ENCODE measurements around the gene CLIC5. TPM values are rescaled to one million over a fixed set of nuclear protein-coding genes. Genes with fewer than 3 reads are reported as not detected.

Gene CLIC5
- total and polyA plus RNA-seq, 9 donors, result 8.5 to 15.4 (median 14.2) TPM

DNA sequence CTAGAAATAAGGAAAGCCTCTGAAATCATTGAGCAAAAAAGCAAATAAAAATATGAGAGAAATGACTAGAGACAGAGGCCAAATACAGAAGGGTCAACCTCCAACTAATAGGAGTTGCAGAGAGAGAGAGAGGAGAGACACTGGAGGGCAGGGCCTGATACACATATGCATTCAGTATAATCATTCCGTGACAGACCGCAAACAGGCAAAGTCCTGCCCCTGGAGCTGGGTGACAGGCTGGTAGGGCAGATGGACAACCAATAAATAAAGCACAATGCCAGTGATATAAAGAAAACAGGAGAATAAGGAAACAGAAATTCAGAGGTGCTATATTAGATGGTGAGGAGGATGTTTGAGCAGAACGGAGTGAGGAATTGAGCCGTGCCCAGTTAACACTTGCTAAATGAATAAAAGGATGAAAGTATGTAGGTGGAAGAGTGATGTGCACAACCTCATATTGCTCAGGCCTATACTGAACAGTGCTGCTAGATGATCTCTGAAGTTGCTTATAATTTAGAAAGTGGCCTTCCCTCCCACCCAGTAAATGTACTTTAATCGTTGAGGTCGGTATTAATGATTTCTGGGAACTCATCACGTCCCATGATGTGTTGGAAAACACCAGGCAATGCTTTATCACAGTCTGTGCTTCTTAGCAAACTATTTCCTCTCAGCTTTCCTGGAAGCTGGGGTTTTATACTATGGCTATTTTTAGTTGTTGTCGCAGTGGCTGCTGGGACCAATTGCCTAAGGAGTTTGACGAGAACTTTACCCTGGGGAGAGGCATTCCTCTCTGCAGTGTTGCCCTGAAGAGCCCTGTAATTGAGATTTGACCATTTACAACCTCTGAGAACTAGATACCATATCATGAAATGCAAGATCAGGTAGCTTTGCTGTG is 37.6 kb upstream of the CLIC5 start:
- peak; percentile 46 for DNase-seq
- Histone ChIP-seq H3K9me3 (replicated peaks; ENCODE audit: control insufficient read depth, low read depth, low read length) (peaks cover 2% of the 10 kb centered on the region), H3K27ac (ENCODE audit: low read length) (peak overlapping the region; percentile 74), H3K27me3 (ENCODE audit: control insufficient read depth, insufficient read depth, low read length) (no peaks in the 10 kb centered on the region), H3K4me3 (ENCODE audit: low read length) (no peak overlapping the region), H3K36me3 (ENCODE audit: control insufficient read depth, insufficient read depth, low read length) (no peaks in the 10 kb centered on the region), H3K4me1 (ENCODE audit: control insufficient read depth, insufficient read depth, low read length) (peaks cover 5% of the 10 kb centered on the region)
- 87% methylated on average over 2 of the region's 9 CpGs for WGBS (ENCODE audit: insufficient coverage)

DNA sequence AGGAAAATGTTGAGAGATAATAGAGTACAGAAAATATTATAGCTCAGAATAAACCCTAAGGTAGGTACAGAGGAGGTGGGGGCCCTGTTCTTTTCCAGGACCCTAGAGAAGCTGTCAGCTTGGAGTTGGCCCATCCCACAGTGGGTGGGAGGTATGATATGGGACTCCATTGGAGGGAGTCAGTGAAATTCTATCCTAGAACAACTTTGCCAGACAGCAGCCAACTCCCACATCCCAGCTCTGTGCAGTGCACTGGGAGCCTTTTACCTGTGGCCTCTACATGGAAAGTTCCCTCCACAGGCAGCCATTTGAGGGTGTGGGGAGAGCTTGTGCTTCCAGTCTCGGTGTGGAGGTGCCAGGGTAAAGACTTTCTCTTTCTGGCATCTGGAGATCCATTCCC is 36.8 kb upstream of the CLIC5 start:
- WGBS (ENCODE audit: insufficient coverage), result no CpG with 5 or more reads among the region's 1 CpG
- DNase-seq, result no peak

DNA sequence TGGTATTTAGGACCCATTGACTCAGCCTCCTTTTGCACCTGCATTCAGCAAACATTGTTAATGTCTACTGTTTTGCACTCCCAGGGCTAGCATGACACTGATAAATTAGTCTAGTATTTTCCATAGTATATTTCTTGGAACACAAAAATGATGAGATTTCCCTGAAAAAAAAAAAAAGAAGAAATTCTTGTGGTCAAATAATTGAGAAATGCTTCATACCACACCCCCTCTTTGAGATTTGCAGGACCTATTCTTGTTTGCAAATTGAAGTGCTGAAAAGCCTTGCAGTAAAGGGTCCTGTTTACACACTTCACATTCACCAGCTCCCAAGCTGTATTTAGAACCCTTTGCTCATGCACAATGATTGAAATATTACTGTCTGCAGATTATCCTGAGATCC is 36.3 kb upstream of the CLIC5 start:
- Histone ChIP-seq H3K27me3 (ENCODE audit: control insufficient read depth, insufficient read depth, low read length) (no peaks in the 10 kb centered on the region), H3K36me3 (ENCODE audit: control insufficient read depth, insufficient read depth, low read length) (no peaks in the 10 kb centered on the region), H3K9me3 (replicated peaks; ENCODE audit: control insufficient read depth, low read depth, low read length) (no peaks in the 10 kb centered on the region), H3K4me3 (ENCODE audit: low read length) (no peak overlapping the region), H3K4me1 (ENCODE audit: control insufficient read depth, insufficient read depth, low read length) (peaks cover 5% of the 10 kb centered on the region), H3K27ac (ENCODE audit: low read length) (no peak overlapping the region)
- no peak for DNase-seq

More for the DNA sequence above, 36.8 kb upstream of the CLIC5 start:
- no peak overlapping the region for H3K4me3 ChIP-seq (ENCODE audit: low read length)
- H3K4me1 ChIP-seq (ENCODE audit: control insufficient read depth, insufficient read depth, low read length), result peaks cover 5% of the 10 kb centered on the region
- no peaks in the 10 kb centered on the region for H3K36me3 ChIP-seq (ENCODE audit: control insufficient read depth, insufficient read depth, low read length)
- H3K9me3 ChIP-seq (replicated peaks; ENCODE audit: control insufficient read depth, low read depth, low read length), result peaks cover 2% of the 10 kb centered on the region
- H3K27ac ChIP-seq (ENCODE audit: low read length), result peak overlapping the region; percentile 74
- no peaks in the 10 kb centered on the region for H3K27me3 ChIP-seq (ENCODE audit: control insufficient read depth, insufficient read depth, low read length)

DNA sequence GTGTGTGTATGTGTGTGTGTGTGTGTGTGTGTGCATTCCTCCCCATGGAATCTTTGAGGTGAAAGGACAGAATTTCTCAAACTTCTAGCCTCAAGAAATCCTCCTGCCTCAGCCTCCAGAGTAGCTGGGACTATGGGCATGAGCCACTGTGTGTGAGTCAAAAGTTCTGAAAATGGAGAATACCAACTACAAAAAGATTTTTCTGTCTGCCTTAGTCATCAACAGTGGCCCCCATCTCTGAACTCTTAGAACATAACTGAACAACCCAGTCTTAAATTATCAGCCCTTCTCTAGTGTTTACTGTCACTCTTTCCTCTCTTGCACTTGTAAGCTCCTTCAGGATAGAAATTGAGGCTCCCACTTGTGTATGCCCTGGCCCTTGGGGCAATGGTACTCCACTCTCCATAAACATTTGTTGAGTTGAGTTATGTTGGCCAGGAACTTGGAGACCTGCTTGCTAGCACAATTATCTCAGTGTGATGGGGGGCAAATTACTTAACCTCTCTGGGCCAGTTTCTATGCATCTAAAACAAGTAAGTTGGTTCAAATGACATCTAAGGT is 35.3 kb upstream of the CLIC5 start:
- peaks cover 5% of the 10 kb centered on the region for H3K4me1 ChIP-seq (ENCODE audit: control insufficient read depth, insufficient read depth, low read length)
- H3K9me3 ChIP-seq (replicated peaks; ENCODE audit: control insufficient read depth, low read depth, low read length), result no peaks in the 10 kb centered on the region
- no peak for DNase-seq
- H3K36me3 ChIP-seq (ENCODE audit: control insufficient read depth, insufficient read depth, low read length), result no peaks in the 10 kb centered on the region
- H3K27ac ChIP-seq (ENCODE audit: low read length), result no peak overlapping the region
- no peaks in the 10 kb centered on the region for H3K27me3 ChIP-seq (ENCODE audit: control insufficient read depth, insufficient read depth, low read length)
- H3K4me3 ChIP-seq (ENCODE audit: low read length), result no peak overlapping the region

DNA sequence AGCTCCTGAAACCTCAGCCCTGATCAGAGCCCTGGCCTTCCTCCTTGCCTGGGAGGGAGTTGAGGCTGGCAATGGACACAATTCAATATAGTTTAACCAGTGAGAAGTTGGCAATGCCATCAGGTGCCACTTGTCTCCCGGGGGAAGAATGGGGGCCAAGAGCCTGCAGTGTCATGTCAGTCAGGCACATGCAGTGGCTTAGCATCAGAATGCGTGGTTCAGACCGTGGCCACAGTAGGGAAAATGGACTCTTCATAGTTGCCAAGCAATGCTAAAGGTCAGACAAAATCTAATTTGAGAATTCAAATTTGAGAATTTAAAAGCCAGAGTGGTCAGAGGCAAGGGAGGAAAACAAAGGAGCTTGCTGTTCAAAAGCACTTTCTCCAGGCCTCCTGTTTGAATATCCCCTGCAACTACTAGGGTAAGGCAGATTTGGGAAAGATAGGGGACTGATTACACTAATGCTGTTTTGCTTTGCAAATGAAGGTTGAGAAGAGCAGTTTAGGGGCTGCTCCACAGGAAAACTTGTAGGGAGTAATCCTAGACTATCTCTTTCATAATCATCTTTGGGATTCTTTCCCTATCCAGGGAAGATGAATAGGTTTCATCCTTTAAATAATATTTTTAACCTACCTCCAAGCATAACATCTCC is 33.1 kb upstream of the CLIC5 start:
- DNase-seq, result no peak
- no peak overlapping the region for H3K27ac ChIP-seq (ENCODE audit: low read length)

DNA sequence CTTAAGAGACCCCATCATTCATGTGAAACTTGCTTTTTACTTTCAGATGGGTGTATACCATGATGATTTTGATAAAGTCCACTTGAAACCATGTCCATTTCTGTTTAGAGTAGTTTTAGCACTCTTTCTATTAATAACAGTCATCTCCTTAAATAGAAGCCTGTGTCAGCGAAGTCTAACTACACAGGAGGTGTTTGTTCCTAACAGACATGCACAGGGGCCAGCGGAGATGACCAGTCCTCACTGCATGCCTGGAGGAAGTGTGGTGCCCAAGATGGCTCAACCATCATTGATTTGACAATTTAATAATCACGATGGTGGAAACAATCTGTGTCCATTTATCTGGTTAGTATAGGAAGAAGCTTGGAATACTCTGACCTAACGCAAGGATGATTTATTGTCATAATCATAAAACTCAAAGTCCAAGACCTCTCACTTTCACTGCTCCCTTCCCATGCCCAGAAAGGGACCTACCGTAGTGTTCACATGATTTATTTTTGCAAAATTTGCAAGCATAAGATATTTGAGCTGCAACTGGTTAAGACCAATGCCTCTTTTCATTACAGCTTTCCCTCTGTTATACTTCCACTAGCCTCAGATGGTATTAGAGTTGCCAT is 31.0 kb upstream of the CLIC5 start:
- Histone ChIP-seq H3K9me3 (replicated peaks; ENCODE audit: control insufficient read depth, low read depth, low read length) (no peaks in the 10 kb centered on the region), H3K4me1 (ENCODE audit: control insufficient read depth, insufficient read depth, low read length) (peaks cover 2% of the 10 kb centered on the region), H3K27me3 (ENCODE audit: control insufficient read depth, insufficient read depth, low read length) (no peaks in the 10 kb centered on the region), H3K4me3 (ENCODE audit: low read length) (no peak overlapping the region), H3K36me3 (ENCODE audit: control insufficient read depth, insufficient read depth, low read length) (no peaks in the 10 kb centered on the region), H3K27ac (ENCODE audit: low read length) (no peak overlapping the region)
- DNase-seq, result no peak
- 100% methylated on average over 1 of the region's 5 CpGs for WGBS (ENCODE audit: insufficient coverage)

More for the DNA sequence above, 33.1 kb upstream of the CLIC5 start:
- Histone ChIP-seq H3K36me3 (ENCODE audit: control insufficient read depth, insufficient read depth, low read length) (no peaks in the 10 kb centered on the region), H3K4me3 (ENCODE audit: low read length) (no peak overlapping the region), H3K9me3 (replicated peaks; ENCODE audit: control insufficient read depth, low read depth, low read length) (no peaks in the 10 kb centered on the region), H3K27me3 (ENCODE audit: control insufficient read depth, insufficient read depth, low read length) (no peaks in the 10 kb centered on the region), H3K4me1 (ENCODE audit: control insufficient read depth, insufficient read depth, low read length) (peaks cover 3% of the 10 kb centered on the region)
- WGBS (ENCODE audit: insufficient coverage), result 74% methylated on average over 3 of the region's 3 CpGs

DNA sequence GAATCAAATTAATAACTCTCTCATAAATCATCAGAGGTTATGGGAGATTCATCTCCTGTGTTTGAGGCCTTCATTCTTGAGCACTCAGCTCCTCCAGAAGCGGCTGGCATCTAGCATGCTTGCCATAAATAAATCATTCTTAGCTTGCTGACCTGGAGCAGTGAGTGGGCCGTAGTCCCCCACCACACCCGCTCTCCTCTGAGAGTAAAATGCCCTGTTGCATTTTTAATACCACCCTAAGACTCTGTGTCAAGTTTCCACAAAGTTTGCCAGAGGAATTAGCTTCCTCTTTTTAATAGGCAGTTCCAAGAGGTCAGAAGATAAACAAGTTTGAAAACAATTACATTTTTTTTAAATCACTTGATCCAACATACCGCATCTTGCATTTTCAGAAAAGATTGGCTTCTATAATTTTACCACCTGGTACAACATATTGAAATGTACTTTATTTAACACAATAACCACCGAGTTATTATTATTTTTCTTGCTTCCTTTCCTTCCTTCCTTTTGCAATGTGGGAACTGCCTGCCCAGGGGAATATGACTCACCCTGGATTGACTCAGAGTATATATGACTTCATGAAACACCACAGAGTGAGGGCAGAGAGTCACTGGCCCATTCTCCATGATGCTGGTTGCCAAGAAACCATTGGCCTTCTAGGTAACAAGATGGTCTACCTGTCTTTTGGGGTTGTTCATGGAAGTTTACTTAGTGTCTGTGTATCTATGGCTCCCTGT is 29.4 kb upstream of the CLIC5 start:
- peak overlapping the region; percentile 48 for H3K27ac ChIP-seq (ENCODE audit: low read length)
- no peak overlapping the region for H3K4me3 ChIP-seq (ENCODE audit: low read length)
- no peaks in the 10 kb centered on the region for H3K27me3 ChIP-seq (ENCODE audit: control insufficient read depth, insufficient read depth, low read length)
- H3K4me1 ChIP-seq (ENCODE audit: control insufficient read depth, insufficient read depth, low read length), result peaks cover 2% of the 10 kb centered on the region
- H3K36me3 ChIP-seq (ENCODE audit: control insufficient read depth, insufficient read depth, low read length), result no peaks in the 10 kb centered on the region
- 55% methylated on average over 2 of the region's 5 CpGs for WGBS (ENCODE audit: insufficient coverage)
- no peaks in the 10 kb centered on the region for H3K9me3 ChIP-seq (replicated peaks; ENCODE audit: control insufficient read depth, low read depth, low read length)
- DNase-seq, result peak; percentile 71

DNA sequence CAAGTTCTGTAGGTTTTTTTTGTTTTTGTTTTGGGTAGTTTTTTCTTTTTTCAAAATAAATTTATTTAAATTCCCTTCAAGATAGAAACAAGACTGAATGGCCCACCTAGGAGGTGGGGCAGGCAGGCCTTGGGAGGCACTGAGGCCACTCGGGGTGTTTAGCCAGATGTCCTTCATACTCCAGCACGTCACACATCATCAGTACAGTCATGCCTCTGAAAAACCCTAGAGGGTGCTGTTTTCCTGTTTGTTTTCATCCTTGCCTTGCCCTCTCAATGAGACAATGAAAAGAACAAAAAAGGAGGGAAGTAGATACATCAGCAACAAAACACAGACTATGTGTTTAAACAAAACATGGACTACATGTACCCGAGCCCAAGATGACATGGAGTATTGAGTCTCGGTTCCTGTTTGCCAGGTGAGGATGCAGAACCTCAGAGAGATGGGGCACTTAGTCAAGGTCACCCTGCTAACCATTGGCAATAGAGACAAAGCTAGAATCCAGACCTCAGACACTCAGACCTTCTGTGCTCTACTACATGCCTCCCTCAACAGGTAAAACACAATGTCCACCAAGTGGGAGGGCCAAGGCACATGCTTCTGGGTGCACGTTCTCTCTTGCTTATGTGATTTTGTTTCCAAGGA is 26.8 kb upstream of the CLIC5 start:
- Histone ChIP-seq H3K4me3 (ENCODE audit: low read length) (no peak overlapping the region), H3K9me3 (replicated peaks; ENCODE audit: control insufficient read depth, low read depth, low read length) (no peaks in the 10 kb centered on the region), H3K36me3 (ENCODE audit: control insufficient read depth, insufficient read depth, low read length) (no peaks in the 10 kb centered on the region), H3K27me3 (ENCODE audit: control insufficient read depth, insufficient read depth, low read length) (no peaks in the 10 kb centered on the region), H3K4me1 (ENCODE audit: control insufficient read depth, insufficient read depth, low read length) (peaks cover 2% of the 10 kb centered on the region), H3K27ac (ENCODE audit: low read length) (no peak overlapping the region)
- DNase-seq, result peak; percentile 12
- WGBS (ENCODE audit: insufficient coverage), result 80% methylated on average over 1 of the region's 5 CpGs

DNA sequence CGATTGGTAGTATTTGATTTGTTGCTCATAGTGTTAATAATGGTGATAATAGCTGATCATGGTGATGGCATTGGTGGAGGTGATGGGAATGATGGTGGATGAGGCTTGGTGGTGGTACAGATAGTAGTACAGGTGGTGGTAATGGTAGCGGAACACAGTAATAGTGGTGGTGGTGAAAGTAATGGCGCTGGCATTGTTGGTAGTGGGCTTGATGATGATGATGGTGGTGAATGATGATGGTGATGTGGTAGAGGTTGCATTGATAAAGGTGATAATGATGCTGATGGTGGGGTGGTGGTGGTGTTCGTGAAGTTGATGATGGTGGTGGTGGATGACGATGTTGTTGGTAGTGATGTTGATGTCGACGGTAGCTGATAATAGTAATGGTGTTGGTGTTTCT is 24.6 kb upstream of the CLIC5 start:
- Histone ChIP-seq H3K27ac (ENCODE audit: low read length) (peak overlapping the region; percentile 56), H3K9me3 (replicated peaks; ENCODE audit: control insufficient read depth, low read depth, low read length) (no peaks in the 10 kb centered on the region), H3K27me3 (ENCODE audit: control insufficient read depth, insufficient read depth, low read length) (no peaks in the 10 kb centered on the region), H3K36me3 (ENCODE audit: control insufficient read depth, insufficient read depth, low read length) (no peaks in the 10 kb centered on the region), H3K4me3 (ENCODE audit: low read length) (no peak overlapping the region), H3K4me1 (ENCODE audit: control insufficient read depth, insufficient read depth, low read length) (peaks cover 2% of the 10 kb centered on the region)
- 94% methylated on average over 7 of the region's 7 CpGs for WGBS (ENCODE audit: insufficient coverage)
- no peak for DNase-seq

Data from muscle of leg (tissue), 11 donors.